HG03521 (cell line): ENCODE measurements around the gene EOLA1.
"Not testable (repeated sequence)": the region's sequence is repeated elsewhere in the genome, so short reads cannot be mapped to it uniquely, and the experiment has no call there.

Source experiments
- ATAC-seq: cut with Tn5 transposase; IDR thresholded peaks from one replicate; pipeline ENCODE4 v1.9.1; 2021; ENCODE audit warnings: mild to moderate bottlenecking, moderate library complexity; ENCODE audit not compliant: unreplicated experiment

Gene EOLA1

GRCh38 chrX:149595214-149595613 lies 54.4 kb downstream of the EOLA1 start, which contains the start of gene HSFX2:
Gene HSFX2 (minus strand): TSS chrX:149595314. CDS start chrX:149594700, 614 bp downstream.
- not testable (repeated sequence) for ATAC-seq

- not testable (repeated sequence) for ATAC-seq
Observed at GRCh38 chrX:149595943-149596342, 55.1 kb downstream of the EOLA1 start.
